NCI-H1930 (cell line): ENCODE measurements around the gene CD33.
"Not testable (repeated sequence)": the region's sequence is repeated elsewhere in the genome, so short reads cannot be mapped to it uniquely, and the experiment has no call there.

Experiments
- DNase-seq, 2 experiments: peaks; one replicate each; lab custom pipeline; 2025; lab: John Stamatoyannopoulos, UW

CD33 gene

GRCh38 chr19:51224898-51225393 lies at the start of gene CD33:
Gene CD33, plus strand, starts transcription at chr19:51225080. Its CDS starts 39 bp downstream, at chr19:51225119.
- not testable (repeated sequence) for DNase-seq

DNA sequence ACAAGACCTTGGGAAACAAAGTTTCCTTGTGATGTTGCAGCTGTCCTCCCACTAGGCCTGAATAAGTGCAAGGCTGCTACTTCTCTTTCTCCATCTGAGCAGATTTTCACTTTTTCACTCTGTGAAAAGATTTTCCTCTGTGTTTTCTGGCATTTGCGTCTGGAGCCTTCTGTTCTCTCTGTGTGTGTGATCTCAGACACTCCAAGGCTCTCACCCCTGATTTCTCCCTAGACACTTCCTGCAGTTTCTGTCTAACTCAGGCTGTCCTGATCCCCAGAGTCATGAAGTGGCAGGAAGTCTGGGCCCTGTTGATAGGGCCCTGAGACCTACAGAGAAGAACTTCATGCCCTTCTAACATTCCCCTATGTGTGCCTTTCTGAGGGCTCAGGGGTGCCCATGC lies 45.6 kb upstream of the CD33 start:
- DNase-seq, result no peak

- no peak for DNase-seq
Measured at GRCh38 chr19:51181377-51181912, 43.4 kb upstream of the CD33 start.

GRCh38 chr19:51181913-51182419 lies 42.9 kb upstream of the CD33 start:
- peak; percentile 97 to 98 for DNase-seq

- no peak for DNase-seq
Measured at GRCh38 chr19:51183629-51184028, 41.3 kb upstream of the CD33 start.

- no peak for DNase-seq
Measured at GRCh38 chr19:51185069-51185867, 39.6 kb upstream of the CD33 start.

DNA sequence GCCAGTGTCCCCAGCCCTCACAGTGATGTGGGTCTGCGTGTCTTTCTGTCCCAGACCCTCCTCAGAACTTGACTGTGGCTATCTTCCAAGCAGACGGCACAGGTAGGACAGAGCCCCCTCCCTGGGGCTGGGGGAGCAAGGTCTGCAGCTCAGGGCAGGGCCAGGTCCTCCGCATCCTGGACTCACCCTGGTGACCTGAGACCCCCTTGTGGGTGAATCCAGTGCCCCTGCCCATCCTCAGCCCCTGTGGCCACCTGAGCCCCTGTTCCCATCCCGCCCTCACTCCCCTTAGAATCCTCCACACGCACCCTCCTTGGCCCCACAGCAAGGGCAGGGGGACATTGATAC lies 39.0 kb upstream of the CD33 start:
- DNase-seq, result no peak

GRCh38 chr19:51186323-51186722 lies 38.6 kb upstream of the CD33 start:
- no peak for DNase-seq

- DNase-seq, result no peak
Measured at GRCh38 chr19:51187395-51188226, 37.3 kb upstream of the CD33 start.

GRCh38 chr19:51188227-51188559 lies 36.7 kb upstream of the CD33 start:
- DNase-seq, result no peak

GRCh38 chr19:51192689-51193088 lies 32.2 kb upstream of the CD33 start:
- no peak for DNase-seq

DNA sequence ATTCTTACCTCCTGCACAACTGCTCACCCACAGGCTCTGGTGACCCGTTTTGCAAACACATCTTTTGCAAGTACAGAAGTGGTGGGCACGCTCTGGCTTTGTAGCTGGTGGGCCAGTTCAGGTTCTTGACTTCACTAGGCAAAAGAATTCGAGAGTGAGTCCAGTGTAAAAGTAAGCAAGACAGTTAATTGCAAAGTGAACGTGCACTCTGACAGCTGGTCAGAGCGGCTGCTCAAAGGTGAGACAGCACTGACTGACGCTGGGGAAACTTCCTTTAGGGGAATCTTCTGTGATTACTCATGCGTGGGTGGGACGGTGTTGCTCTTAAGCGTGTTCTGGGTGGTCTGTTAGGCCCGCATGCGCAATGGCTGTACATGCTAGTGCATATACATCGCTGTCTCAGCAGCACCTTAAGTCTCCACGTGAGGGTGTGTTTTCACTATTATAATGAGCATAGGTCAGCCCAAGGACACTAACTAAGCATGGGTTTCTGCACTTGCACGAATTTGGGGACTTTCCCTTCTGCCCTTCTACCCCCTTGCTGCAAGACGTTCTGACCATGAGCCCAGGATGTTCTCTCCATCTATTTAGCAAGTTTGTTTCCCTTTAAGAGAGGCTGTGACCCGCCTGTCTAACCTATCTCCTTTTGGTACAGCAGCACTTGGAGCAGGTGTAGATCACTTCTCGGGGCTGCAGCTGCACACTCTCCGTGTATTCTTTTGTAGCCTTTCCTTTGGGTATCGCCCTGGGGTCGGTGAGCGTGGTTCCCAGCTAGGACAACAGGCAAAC lies 30.2 kb upstream of the CD33 start:
- DNase-seq, result no peak

DNA sequence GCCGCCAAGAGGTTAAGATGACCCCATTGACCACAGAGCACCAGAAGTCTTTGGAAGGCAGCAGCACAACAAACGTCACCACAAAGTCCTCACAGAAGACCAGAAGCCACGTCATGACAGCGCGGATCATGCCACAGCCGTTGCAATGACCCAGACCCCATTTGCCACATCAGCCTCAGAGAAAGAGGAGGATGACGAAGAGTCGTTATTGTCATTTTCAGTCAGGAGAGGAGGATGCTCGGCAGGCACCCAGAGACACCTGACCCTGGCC lies 29.6 kb upstream of the CD33 start:
- no peak for DNase-seq

DNA sequence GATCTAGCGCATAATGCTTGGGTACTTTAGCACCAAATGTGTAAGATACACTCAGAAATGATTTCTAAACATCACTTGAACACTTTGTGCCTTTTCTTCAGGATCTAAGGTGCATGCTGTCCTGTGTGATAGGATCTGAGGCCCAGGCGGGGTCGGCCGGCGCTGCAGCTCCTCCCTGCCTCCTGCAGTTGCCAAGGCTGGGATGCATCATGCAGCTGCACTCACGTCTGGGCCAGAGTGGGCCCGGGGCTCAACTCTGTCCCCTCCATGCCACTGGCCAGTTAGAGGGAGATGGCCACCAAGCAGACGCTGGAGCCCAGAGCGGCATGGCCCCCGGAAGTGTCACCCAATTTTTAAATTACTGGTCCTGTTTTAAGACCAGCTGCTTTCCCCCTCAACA lies 29.3 kb upstream of the CD33 start:
- DNase-seq, result no peak

DNA sequence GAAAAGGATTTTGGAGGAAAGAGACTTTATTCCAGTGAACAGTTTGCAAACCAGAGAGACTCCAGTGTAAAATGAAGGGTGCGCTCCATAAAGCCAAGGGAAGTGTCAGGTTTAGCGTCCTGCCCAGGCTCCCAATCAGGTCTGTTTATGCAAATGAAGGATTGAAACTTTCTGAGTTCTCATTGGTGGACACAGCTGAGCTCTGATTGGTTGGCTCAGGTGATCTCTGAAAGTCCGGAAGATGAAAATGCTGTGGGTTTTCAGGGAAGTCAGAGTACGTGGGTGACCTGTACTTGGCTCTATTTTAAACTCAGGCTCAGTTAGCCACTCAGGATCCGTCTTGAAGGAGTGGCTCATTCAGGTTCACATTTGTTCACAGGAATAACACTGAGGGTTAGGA lies 28.7 kb upstream of the CD33 start:
- no peak for DNase-seq

GRCh38 chr19:51198641-51199040 lies 26.2 kb upstream of the CD33 start:
- DNase-seq, result no peak

- DNase-seq, result no peak
Measured at GRCh38 chr19:51200071-51200666, 24.7 kb upstream of the CD33 start.

DNA sequence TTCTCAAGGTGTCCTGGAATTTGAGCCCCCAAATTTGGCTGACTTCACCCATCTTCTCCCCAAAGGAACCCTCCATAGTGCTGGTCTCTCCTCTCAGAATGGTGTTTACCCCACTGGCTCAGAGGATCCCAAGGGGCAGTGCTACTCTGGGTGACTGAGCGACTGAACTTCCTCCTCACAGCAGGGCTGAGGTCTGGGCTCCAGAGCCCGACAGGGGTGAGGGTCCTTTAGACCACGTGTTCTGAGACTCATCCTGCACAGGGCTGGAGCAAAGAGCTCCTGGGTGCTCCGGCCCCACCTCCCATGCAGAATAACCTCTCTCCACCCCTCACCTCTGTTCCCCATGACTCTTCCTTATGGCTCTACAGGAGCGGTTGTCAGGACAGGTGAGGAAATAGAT lies 23.2 kb upstream of the CD33 start:
- DNase-seq, result no peak

- DNase-seq, result no peak
Measured at GRCh38 chr19:51203916-51204315, 21.0 kb upstream of the CD33 start.

DNA sequence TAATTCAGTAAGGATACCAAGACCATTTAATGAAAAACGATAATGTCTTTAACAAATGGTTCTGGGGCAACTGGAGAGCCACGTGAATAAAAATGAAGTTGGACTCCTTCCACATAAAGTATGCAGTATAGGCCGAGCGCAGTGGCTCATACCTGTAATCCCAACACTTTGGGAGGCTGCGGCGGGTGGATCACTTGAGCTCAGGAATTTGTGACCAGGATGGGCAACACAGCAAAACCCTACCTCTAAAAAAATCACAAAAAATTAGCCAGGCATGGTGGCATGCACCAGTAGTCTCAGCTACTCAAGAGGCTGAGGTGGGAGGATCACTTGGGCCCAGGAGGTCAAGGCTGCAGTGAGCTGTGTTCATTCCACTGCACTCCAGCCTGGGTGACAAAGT lies 20.6 kb upstream of the CD33 start:
- no peak for DNase-seq

DNA sequence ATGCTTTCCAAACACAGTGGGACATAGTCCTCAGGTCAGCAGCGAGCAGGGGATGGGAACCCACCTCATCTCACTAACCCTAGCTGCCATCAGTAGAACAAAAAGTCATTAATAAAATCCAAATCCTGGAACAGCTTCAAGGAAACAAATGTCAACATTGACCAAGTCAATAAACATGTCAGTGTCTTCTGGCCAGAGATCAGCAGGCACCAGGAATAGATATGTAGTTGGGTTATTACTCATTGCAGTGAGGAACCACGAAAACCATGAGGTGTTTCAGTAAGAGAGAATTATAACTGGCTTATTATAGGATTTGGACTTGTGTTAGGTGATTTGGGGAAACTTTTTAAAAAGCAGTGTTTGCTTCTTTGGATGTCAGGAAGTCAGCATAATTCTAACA lies 17.1 kb upstream of the CD33 start:
- DNase-seq, result no peak
